ENCODE measurements around the gene KLF9. TPM values are rescaled to one million over a fixed set of nuclear protein-coding genes. Genes with fewer than 3 reads are reported as not detected.

Gene KLF9
- total and polyA plus RNA-seq, 4 donors = 2.2 to 77.0 (median 16.7) TPM

DNA sequence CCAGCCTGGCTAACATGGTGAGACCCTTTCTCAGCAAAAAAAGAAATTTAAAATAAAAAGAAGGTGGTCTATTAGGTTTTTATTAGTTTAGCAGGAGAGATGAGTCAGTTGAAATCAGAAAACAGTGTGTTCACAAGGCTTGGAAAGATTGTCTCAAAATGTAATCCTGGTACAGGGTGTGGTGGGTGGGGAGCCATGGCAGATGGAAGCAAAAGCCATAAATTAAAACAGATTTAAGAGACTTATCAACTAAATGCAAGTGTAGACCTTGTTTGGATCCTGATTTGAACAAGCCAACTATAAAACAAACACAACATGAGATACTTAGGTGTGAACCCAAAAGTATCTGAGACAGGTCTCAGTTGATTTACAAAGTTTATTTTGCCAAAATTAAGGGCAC lies 42.8 kb upstream of the KLF9 start:
- TF ChIP-seq NR2F2 (IDR thresholded peaks at IDR 0.05) = no peak
- no peak for TF ChIP-seq GABPA (IDR thresholded peaks at IDR 0.05 in 1 of 2, conservative IDR thresholded peaks at IDR 0.05 in 1 of 2)
- Histone ChIP-seq H3K9ac (ENCODE audit: low read depth in 1 of 2, low read length in 2 of 2) (no peak overlapping the region), H3K27me3 (ENCODE audit: control insufficient read depth in 4 of 4, insufficient read depth in 4 of 4, low read length in 3 of 4) (no peaks in the 10 kb centered on the region), H3K9me3 (ENCODE audit: control insufficient read depth in 4 of 4, low read length in 3 of 4) (no peaks in the 10 kb centered on the region), H3K4me3 (ENCODE audit: low read depth in 1 of 3, low read length in 3 of 3) (no peak overlapping the region), H3K36me3 (ENCODE audit: control insufficient read depth in 4 of 4, insufficient read depth in 3 of 4, low read depth in 1 of 4, low read length in 3 of 4) (no peaks in the 10 kb centered on the region), H3K27ac (ENCODE audit: low read depth in 1 of 2, low read length in 2 of 2) (no peak overlapping the region), H3K4me1 (ENCODE audit: control insufficient read depth in 4 of 4, insufficient read depth in 4 of 4, low read length in 3 of 4) (no peaks in the 10 kb centered on the region)
- DNase-seq (ENCODE audit: low spot score) = no peak

DNA sequence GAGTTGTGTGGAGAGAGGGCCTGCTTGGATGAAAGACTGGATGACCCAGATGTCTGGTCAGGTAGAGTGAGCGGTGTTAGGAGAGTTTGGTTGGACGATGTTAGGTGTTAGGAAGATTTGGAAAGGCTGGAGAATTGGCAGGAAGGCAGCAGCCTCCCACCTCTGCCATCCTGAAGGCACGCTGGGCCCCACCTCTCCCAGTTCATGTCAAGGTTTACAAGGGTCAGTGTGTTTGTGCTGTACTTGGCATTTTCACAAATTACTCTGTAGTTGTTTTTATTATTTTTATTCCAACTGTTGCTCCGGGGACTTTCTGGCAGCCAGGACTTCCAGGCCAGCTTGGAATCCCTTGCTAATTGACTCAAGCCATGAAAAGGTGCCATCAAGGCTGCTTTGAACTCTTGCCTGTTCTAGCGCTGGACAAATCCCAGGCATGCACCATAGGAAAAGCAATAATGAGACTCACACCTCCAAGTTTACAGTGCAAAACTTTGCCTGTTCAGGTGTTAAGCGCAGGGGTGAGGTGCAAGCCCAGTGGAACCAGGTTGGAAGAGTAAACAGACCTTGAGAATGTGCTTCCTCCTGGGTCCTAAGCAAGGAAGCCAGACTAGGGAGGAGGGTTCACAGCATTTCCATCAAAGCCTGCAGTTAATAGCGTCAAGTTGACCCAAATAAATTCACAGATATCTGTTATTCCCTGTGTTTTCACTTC lies 41.7 kb upstream of the KLF9 start:
- no peak overlapping the region for H3K27ac ChIP-seq (ENCODE audit: low read depth in 1 of 2, low read length in 2 of 2)
- no peaks in the 10 kb centered on the region for H3K36me3 ChIP-seq (ENCODE audit: control insufficient read depth in 4 of 4, insufficient read depth in 3 of 4, low read depth in 1 of 4, low read length in 3 of 4)
- no peak for DNase-seq (ENCODE audit: low spot score)
- TF ChIP-seq RAD21 (IDR thresholded peaks at IDR 0.05) (no peak), HNF4A (conservative IDR thresholded peaks at IDR 0.05) (no peak), EGR1 (IDR thresholded peaks at IDR 0.05; ENCODE audit: low read depth in 2 of 2) (no peak), NR2F2 (IDR thresholded peaks at IDR 0.05) (no peak), ZBTB33 (IDR thresholded peaks at IDR 0.05) (no peak), TAF1 (conservative IDR thresholded peaks at IDR 0.05) (no peak)
- no peaks in the 10 kb centered on the region for H3K9me3 ChIP-seq (ENCODE audit: control insufficient read depth in 4 of 4, low read length in 3 of 4)
- no peaks in the 10 kb centered on the region for H3K4me1 ChIP-seq (ENCODE audit: control insufficient read depth in 4 of 4, insufficient read depth in 4 of 4, low read length in 3 of 4)
- no peak overlapping the region for H3K9ac ChIP-seq (ENCODE audit: low read depth in 1 of 2, low read length in 2 of 2)
- H3K27me3 ChIP-seq (ENCODE audit: control insufficient read depth in 4 of 4, insufficient read depth in 4 of 4, low read length in 3 of 4) = no peaks in the 10 kb centered on the region
- H3K4me3 ChIP-seq (ENCODE audit: low read depth in 1 of 3, low read length in 3 of 3) = no peak overlapping the region
- WGBS = 83% methylated on average over 7 of the region's 7 CpGs

DNA sequence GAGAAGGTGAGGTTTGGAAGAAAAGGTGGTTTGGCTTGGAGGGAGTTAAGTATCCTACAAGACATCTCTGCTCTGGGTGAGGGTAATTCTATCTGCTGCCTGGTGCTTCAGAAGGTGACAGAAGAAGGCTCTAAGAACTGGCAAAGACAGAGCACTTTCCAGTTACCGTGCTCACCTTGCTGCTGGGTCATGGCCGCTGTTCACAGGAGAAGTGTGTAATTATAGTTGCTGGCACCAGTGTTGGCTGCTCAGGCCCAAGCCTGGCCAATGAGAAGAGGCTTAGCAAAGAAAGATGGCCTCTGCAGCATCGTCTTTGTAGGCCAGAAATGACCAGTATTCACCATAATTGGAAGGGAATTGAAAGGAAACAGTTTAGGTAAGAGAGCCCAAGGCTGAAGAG lies 37.9 kb upstream of the KLF9 start:
- no peak overlapping the region for H3K4me3 ChIP-seq (ENCODE audit: low read depth in 1 of 3, low read length in 3 of 3)
- no peaks in the 10 kb centered on the region for H3K27me3 ChIP-seq (ENCODE audit: control insufficient read depth in 4 of 4, insufficient read depth in 4 of 4, low read length in 3 of 4)
- H3K36me3 ChIP-seq (ENCODE audit: control insufficient read depth in 4 of 4, insufficient read depth in 3 of 4, low read depth in 1 of 4, low read length in 3 of 4) = no peaks in the 10 kb centered on the region
- H3K4me1 ChIP-seq (ENCODE audit: control insufficient read depth in 4 of 4, insufficient read depth in 4 of 4, low read length in 3 of 4) = no peaks in the 10 kb centered on the region
- no peak for DNase-seq (ENCODE audit: low spot score)
- H3K9ac ChIP-seq (ENCODE audit: low read depth in 1 of 2, low read length in 2 of 2) = no peak overlapping the region
- TF ChIP-seq, protein P1, sequence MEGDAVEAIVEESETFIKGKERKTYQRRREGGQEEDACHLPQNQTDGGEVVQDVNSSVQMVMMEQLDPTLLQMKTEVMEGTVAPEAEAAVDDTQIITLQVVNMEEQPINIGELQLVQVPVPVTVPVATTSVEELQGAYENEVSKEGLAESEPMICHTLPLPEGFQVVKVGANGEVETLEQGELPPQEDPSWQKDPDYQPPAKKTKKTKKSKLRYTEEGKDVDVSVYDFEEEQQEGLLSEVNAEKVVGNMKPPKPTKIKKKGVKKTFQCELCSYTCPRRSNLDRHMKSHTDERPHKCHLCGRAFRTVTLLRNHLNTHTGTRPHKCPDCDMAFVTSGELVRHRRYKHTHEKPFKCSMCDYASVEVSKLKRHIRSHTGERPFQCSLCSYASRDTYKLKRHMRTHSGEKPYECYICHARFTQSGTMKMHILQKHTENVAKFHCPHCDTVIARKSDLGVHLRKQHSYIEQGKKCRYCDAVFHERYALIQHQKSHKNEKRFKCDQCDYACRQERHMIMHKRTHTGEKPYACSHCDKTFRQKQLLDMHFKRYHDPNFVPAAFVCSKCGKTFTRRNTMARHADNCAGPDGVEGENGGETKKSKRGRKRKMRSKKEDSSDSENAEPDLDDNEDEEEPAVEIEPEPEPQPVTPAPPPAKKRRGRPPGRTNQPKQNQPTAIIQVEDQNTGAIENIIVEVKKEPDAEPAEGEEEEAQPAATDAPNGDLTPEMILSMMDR (IDR thresholded peaks at IDR 0.05; ENCODE audit: low read depth, low read length, missing input control) = no peak
- TF ChIP-seq TAF1 (conservative IDR thresholded peaks at IDR 0.05) (no peak), SP1 (IDR thresholded peaks at IDR 0.05) (no peak), GABPA (IDR thresholded peaks at IDR 0.05 in 1 of 2, conservative IDR thresholded peaks at IDR 0.05 in 1 of 2) (no peak), HNF4G (IDR thresholded peaks at IDR 0.05) (no peak), RXRA (IDR thresholded peaks at IDR 0.05) (no peak), JUND (IDR thresholded peaks at IDR 0.05) (no peak), RAD21 (IDR thresholded peaks at IDR 0.05) (no peak), YY1 (IDR thresholded peaks at IDR 0.05) (no peak), FOXA2 (IDR thresholded peaks at IDR 0.05) (no peak), ATF3 (IDR thresholded peaks at IDR 0.05) (no peak), ZBTB33 (IDR thresholded peaks at IDR 0.05) (no peak), FOXA1 (IDR thresholded peaks at IDR 0.05) (no peak), EGR1 (IDR thresholded peaks at IDR 0.05; ENCODE audit: low read depth in 2 of 2) (no peak), NR2F2 (IDR thresholded peaks at IDR 0.05) (no peak), MAX (IDR thresholded peaks at IDR 0.05) (no peak), HNF4A (conservative IDR thresholded peaks at IDR 0.05) (no peak)
- WGBS = 97% methylated on average over 3 of the region's 3 CpGs
- no peak overlapping the region for H3K27ac ChIP-seq (ENCODE audit: low read depth in 1 of 2, low read length in 2 of 2)
- no peaks in the 10 kb centered on the region for H3K9me3 ChIP-seq (ENCODE audit: control insufficient read depth in 4 of 4, low read length in 3 of 4)

Data from liver (tissue), 9 donors.